Stimulated activated CD4-positive, alpha-beta T cell treated with anti-CD3 and anti-CD28 coated beads, Interleukin-2, amount 100 ng/mL, for 24 hours (primary cell): ENCODE results near the gene ARHGAP4.

Experiments
- DNase-seq, 2 donors: peaks; one replicate each; pipeline ENCODE4 v3.0.0-alpha.2; 2020

Gene ARHGAP4

GRCh38 chrX:153944140-153944799 lies 18.2 kb upstream of the ARHGAP4 start, which contains the start of gene RENBP:
RENBP (minus strand) TSS chrX:153944643; CDS start chrX:153944610, 33 bp downstream.
- peak; percentile 52 to 63 for DNase-seq

GRCh38 chrX:153941336-153942252 lies 15.5 kb upstream of the ARHGAP4 start:
- no peak for DNase-seq

- no peak for DNase-seq
Observed at GRCh38 chrX:153939573-153939972, 13.5 kb upstream of the ARHGAP4 start.

GRCh38 chrX:153938226-153938786 lies 12.2 kb upstream of the ARHGAP4 start:
- no peak for DNase-seq

- DNase-seq, result no peak
Observed at GRCh38 chrX:153937056-153937455, 11.0 kb upstream of the ARHGAP4 start.

- no peak for DNase-seq
Observed at GRCh38 chrX:153935326-153935851, 9.3 kb upstream of the ARHGAP4 start.

- DNase-seq, result peak; percentile 53 to 73
Observed at GRCh38 chrX:153934762-153935325, 8.8 kb upstream of the ARHGAP4 start, which contains the start of gene NAA10. NAA10 (minus strand) TSS chrX:153935037; CDS start chrX:153934904, 133 bp downstream.

- DNase-seq, result no peak
Observed at GRCh38 chrX:153934148-153934761, 8.2 kb upstream of the ARHGAP4 start.

GRCh38 chrX:153933748-153934147 lies 7.7 kb upstream of the ARHGAP4 start:
- no peak for DNase-seq

GRCh38 chrX:153932220-153932915 lies 6.3 kb upstream of the ARHGAP4 start:
- DNase-seq, result no peak

- DNase-seq, result no peak
Observed at GRCh38 chrX:153931748-153932147, 5.7 kb upstream of the ARHGAP4 start.

GRCh38 chrX:153931151-153931550 lies 5.1 kb upstream of the ARHGAP4 start:
- no peak for DNase-seq

- DNase-seq, result no peak
Observed at GRCh38 chrX:153930011-153930910, 4.2 kb upstream of the ARHGAP4 start.

- no peak for DNase-seq
Observed at GRCh38 chrX:153929576-153929975, 3.5 kb upstream of the ARHGAP4 start.

- DNase-seq, result no peak
Observed at GRCh38 chrX:153928846-153929245, 2.8 kb upstream of the ARHGAP4 start.

GRCh38 chrX:153927922-153928760 lies 2.1 kb upstream of the ARHGAP4 start:
- peak; percentile 87 to 89 for DNase-seq

GRCh38 chrX:153927672-153927921 lies 1.5 kb upstream of the ARHGAP4 start:
- no peak for DNase-seq

GRCh38 chrX:153926858-153927671 lies 1.0 kb upstream of the ARHGAP4 start:
- DNase-seq, result peak; percentile 67 to 69

GRCh38 chrX:153926552-153926857 lies 441 bp upstream of the ARHGAP4 start:
- no peak for DNase-seq
